Upper lobe of left lung (tissue), 4 donors: ENCODE data around the gene ADD3.

ENCODE experiments used
- EP300 ChIP-seq, 4 donors: sonication (generic); formaldehyde crosslinking; IDR thresholded peaks; one replicate each; pipeline ENCODE4 v1.5.1; 2017; ENCODE audit warnings: antibody characterized with exemption in 4 of 4, control low read depth in 2 of 4
- TF ChIP-seq, protein P1 (sequence below), 6 experiments: fragments of 450-650 bp in 4 of 6; fragments of 200-600 bp in 2 of 6; sonication (generic) in 2 of 6; IDR thresholded peaks; one replicate each; pipeline ENCODE4 v1.5.1; 2016 to 2019; ENCODE audit warnings: antibody characterized with exemption in 6 of 6

DNA sequence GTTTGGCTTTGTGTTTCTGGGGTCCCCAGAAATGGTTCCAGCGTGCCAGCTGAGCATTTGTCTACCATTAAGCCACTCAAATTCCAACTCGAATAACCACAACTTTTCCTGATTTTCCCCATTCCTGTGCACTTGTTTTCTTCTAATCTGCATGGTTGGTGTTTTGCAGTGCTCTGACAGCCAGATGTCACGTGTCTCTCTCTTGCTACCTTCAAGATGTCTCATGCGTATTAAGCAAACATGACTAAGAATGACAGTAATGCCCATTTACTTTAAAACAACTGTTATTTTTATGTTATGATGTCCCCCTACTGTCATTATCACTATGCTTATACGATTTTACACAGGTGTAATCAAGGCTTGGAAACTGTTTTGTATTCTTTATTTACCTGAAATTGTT lies 164.4 kb downstream of the ADD3 start:
- TF ChIP-seq, protein P1, sequence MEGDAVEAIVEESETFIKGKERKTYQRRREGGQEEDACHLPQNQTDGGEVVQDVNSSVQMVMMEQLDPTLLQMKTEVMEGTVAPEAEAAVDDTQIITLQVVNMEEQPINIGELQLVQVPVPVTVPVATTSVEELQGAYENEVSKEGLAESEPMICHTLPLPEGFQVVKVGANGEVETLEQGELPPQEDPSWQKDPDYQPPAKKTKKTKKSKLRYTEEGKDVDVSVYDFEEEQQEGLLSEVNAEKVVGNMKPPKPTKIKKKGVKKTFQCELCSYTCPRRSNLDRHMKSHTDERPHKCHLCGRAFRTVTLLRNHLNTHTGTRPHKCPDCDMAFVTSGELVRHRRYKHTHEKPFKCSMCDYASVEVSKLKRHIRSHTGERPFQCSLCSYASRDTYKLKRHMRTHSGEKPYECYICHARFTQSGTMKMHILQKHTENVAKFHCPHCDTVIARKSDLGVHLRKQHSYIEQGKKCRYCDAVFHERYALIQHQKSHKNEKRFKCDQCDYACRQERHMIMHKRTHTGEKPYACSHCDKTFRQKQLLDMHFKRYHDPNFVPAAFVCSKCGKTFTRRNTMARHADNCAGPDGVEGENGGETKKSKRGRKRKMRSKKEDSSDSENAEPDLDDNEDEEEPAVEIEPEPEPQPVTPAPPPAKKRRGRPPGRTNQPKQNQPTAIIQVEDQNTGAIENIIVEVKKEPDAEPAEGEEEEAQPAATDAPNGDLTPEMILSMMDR (IDR thresholded peaks at IDR 0.05): no peak
- TF ChIP-seq EP300 (IDR thresholded peaks at IDR 0.05): no peak
